IMR-90 (cell line): ENCODE measurements around the gene MMP27. TPM values are rescaled to one million over a fixed set of nuclear protein-coding genes. Genes with fewer than 3 reads are reported as not detected.

Source experiments
- ATAC-seq: fragments of 200-7000 bp; cut with Tn5 transposase; 2 replicates; pipeline ENCODE4 v1.9.1; 2020; ENCODE audit warnings: low read depth, mild to moderate bottlenecking, moderate library complexity
- BruUV-seq: library from RNA; stranded (reverse); fragments of 400-500 nt; replicated peaks from 2 replicates; lab custom pipeline; 2021; lab: Mats Ljungman, UMichigan
- CTCF ChIA-PET: fragments of 300-600 bp; formaldehyde crosslinking; extraction: SDS; loops from one replicate; lab custom pipeline; 2021; ENCODE audit warnings: antibody characterized with exemption; lab: Yijun Ruan, JAX
- POLR2A ChIA-PET: fragments of 300-600 bp; sonication (Branson Sonifier 250); formaldehyde crosslinking; loops from one replicate; lab custom pipeline; 2022; ENCODE audit warnings: antibody characterized with exemption; ENCODE audit not compliant: unreplicated experiment; lab: Charles Lee
- DNase-seq: peaks from one replicate; pipeline ENCODE4 v3.0.0; 2013
- H2AFZ ChIP-seq: replicated peaks from 2 replicates; pipeline ENCODE3; 2013; ENCODE audit warnings: low read length, mild to moderate bottlenecking; ENCODE audit not compliant: poor library complexity
- H2AK5ac ChIP-seq: 2 replicates; pipeline ENCODE4 v1.6.1; 2013; ENCODE audit warnings: low read depth, low read length, inconsistent platforms
- H2AK9ac ChIP-seq: replicated peaks from 2 replicates; pipeline ENCODE3; 2013; ENCODE audit warnings: mild to moderate bottlenecking, low read depth, low read length, moderate library complexity; ENCODE audit not compliant: poor library complexity
- H2BK120ac ChIP-seq: 2 replicates; pipeline ENCODE4 v1.6.1; 2013; ENCODE audit warnings: low read depth, low read length, inconsistent platforms
- H2BK15ac ChIP-seq: 3 replicates; pipeline ENCODE4 v1.6.1; 2013; ENCODE audit warnings: low read depth, low read length, inconsistent platforms
- H2BK20ac ChIP-seq: 2 replicates; pipeline ENCODE4 v1.6.1; 2013; ENCODE audit warnings: low read depth, mild to moderate bottlenecking, inconsistent platforms, low read length, moderate library complexity
- H2BK5ac ChIP-seq: 2 replicates; pipeline ENCODE4 v1.6.1; 2013; ENCODE audit warnings: mild to moderate bottlenecking, low read depth, low read length, inconsistent platforms; ENCODE audit not compliant: poor library complexity, severe bottlenecking
- H3K14ac ChIP-seq: replicated peaks from 2 replicates; pipeline ENCODE4 v1.6.1; 2013; ENCODE audit warnings: low read depth, low read length, inconsistent platforms
- H3K18ac ChIP-seq: 2 replicates; pipeline ENCODE4 v1.6.1; 2013; ENCODE audit warnings: low read depth, low read length, control low read depth
- H3K23ac ChIP-seq: 2 replicates; pipeline ENCODE4 v1.6.1; 2013; ENCODE audit warnings: low read depth, low read length, inconsistent platforms
- H3K27ac ChIP-seq: 2 replicates; pipeline ENCODE4 v1.5.1; 2013; ENCODE audit warnings: mild to moderate bottlenecking, control low read depth, low read length; ENCODE audit not compliant: insufficient read depth
- H3K27me3 ChIP-seq: 2 replicates; pipeline ENCODE4 v1.6.1; 2013; ENCODE audit warnings: low read length; ENCODE audit not compliant: control insufficient read depth, insufficient read depth
- H3K36me3 ChIP-seq: 2 replicates; pipeline ENCODE4 v1.6.1; 2013; ENCODE audit warnings: low read length, mixed read lengths; ENCODE audit not compliant: control insufficient read depth, insufficient read depth
- H3K4ac ChIP-seq: 2 replicates; pipeline ENCODE4 v1.6.1; 2013; ENCODE audit warnings: low read depth, low read length, inconsistent platforms
- H3K4me1 ChIP-seq: 2 replicates; pipeline ENCODE4 v1.6.1; 2013; ENCODE audit warnings: low read length, mixed read lengths; ENCODE audit not compliant: control insufficient read depth, insufficient read depth
- H3K4me2 ChIP-seq: 2 replicates; pipeline ENCODE4 v1.6.1; 2013; ENCODE audit warnings: low read depth, mild to moderate bottlenecking, control low read depth, low read length, moderate library complexity
- H3K4me3 ChIP-seq: 2 replicates; pipeline ENCODE4 v1.5.1; 2013; ENCODE audit warnings: low read depth, mild to moderate bottlenecking, control low read depth, low read length, moderate library complexity; ENCODE audit not compliant: insufficient read depth
- H3K56ac ChIP-seq: 2 replicates; pipeline ENCODE4 v1.6.1; 2013; ENCODE audit warnings: low read length, inconsistent platforms; ENCODE audit not compliant: insufficient read depth; ENCODE audit errors: extremely low read depth
- H3K79me1 ChIP-seq, 2 experiments: 2 replicates each; pipeline ENCODE4 v1.6.1; 2013; ENCODE audit warnings: low read length in 2 of 2, inconsistent platforms in 1 of 2, low read depth in 1 of 2
- H3K9ac ChIP-seq: 2 replicates; pipeline ENCODE4 v1.6.1; 2013; ENCODE audit warnings: low read depth, low read length, control low read depth
- H3K9me1 ChIP-seq: 2 replicates; pipeline ENCODE4 v1.6.1; 2013; ENCODE audit warnings: low read length, inconsistent platforms; ENCODE audit not compliant: insufficient read depth
- H3K9me3 ChIP-seq: 2 replicates; pipeline ENCODE4 v1.6.1; 2013; ENCODE audit warnings: low read length; ENCODE audit not compliant: control insufficient read depth, insufficient read depth
- H4K20me1 ChIP-seq: 2 replicates; pipeline ENCODE4 v1.6.1; 2013; ENCODE audit warnings: low read length, inconsistent platforms; ENCODE audit not compliant: insufficient read depth
- H4K5ac ChIP-seq: 2 replicates; pipeline ENCODE4 v1.6.1; 2013; ENCODE audit warnings: mild to moderate bottlenecking, low read depth, low read length, control low read depth
- H4K8ac ChIP-seq, 2 experiments: 2 replicates each; pipeline ENCODE4 v1.6.1; 2013; ENCODE audit warnings: low read depth in 2 of 2, low read length in 2 of 2, control low read depth in 1 of 2, inconsistent platforms in 1 of 2
- H4K91ac ChIP-seq: 2 replicates; pipeline ENCODE4 v1.6.1; 2013; ENCODE audit warnings: low read depth, low read length, inconsistent platforms; ENCODE audit not compliant: insufficient read depth
- BHLHE40 ChIP-seq: fragments of 150-350 bp; IDR thresholded peaks from 2 replicates; pipeline ENCODE4 v1.6.1; 2016; ENCODE audit warnings: mild to moderate bottlenecking, low read depth, low read length
- CEBPB ChIP-seq: IDR thresholded peaks from 2 replicates; pipeline ENCODE4 v1.6.1; 2012; ENCODE audit warnings: low read depth, low read length, improper control_type of control experiment
- CHD1 ChIP-seq: IDR thresholded peaks from 2 replicates; pipeline ENCODE4 v1.6.1; 2012; ENCODE audit warnings: low read depth, low read length, improper control_type of control experiment
- CTCF ChIP-seq: conservative IDR thresholded peaks from 2 replicates; pipeline ENCODE4 v1.5.1; 2012; ENCODE audit warnings: mild to moderate bottlenecking, low read depth, low read length, improper control_type of control experiment
- ELK1 ChIP-seq: fragments of 150-350 bp; IDR thresholded peaks from 2 replicates; pipeline ENCODE4 v1.6.1; 2016; ENCODE audit warnings: low read depth, mild to moderate bottlenecking, low read length, moderate library complexity, borderline replicate concordance
- MAZ ChIP-seq: IDR thresholded peaks from 2 replicates; pipeline ENCODE4 v1.6.1; 2012; ENCODE audit warnings: low read depth, mild to moderate bottlenecking, low read length, improper control_type of control experiment, moderate library complexity, borderline replicate concordance
- POLR2A ChIP-seq: IDR thresholded peaks from 2 replicates; pipeline ENCODE4 v1.6.1; 2012; ENCODE audit warnings: mild to moderate bottlenecking, low read depth, low read length
- RAD21 ChIP-seq: IDR thresholded peaks from 2 replicates; pipeline ENCODE4 v1.6.1; 2012; ENCODE audit warnings: low read length, improper control_type of control experiment
- RCOR1 ChIP-seq: IDR thresholded peaks from 2 replicates; pipeline ENCODE4 v1.6.1; 2012; ENCODE audit warnings: mild to moderate bottlenecking, low read length, improper control_type of control experiment; ENCODE audit not compliant: insufficient replicate concordance
- RFX5 ChIP-seq: IDR thresholded peaks from 2 replicates; pipeline ENCODE4 v1.8.0; 2012; ENCODE audit warnings: low read depth, mild to moderate bottlenecking, low read length, moderate library complexity
- SMC3 ChIP-seq: fragments of 150-350 bp; IDR thresholded peaks from 2 replicates; pipeline ENCODE4 v1.6.1; 2016; ENCODE audit warnings: low read depth, mild to moderate bottlenecking, antibody characterized with exemption, low read length, moderate library complexity
- WGBS, 2 experiments: methylation state at CpG; one replicate each; pipeline versions ENCODE4 v1.1.5 to v1.1.7; 2013; ENCODE audit warnings: missing lambda C conversion rate in 2 of 2; ENCODE audit not compliant: insufficient read length in 1 of 2; ENCODE audit errors: extremely low coverage in 2 of 2; 5-methylcytosine and 5-hydroxymethylcytosine counted together
- dilution Hi-C: fragments of 300-500 bp; cut with HindIII; formaldehyde crosslinking; loops from one replicate; pipeline ENCODE4 v1.14.3; 2018; ENCODE audit warnings: low sequenced_read_pairs; ENCODE audit not compliant: unreplicated experiment
- in situ Hi-C: fragments of 300-500 bp; cut with MboI; formaldehyde crosslinking; loops from 3 replicates; pipeline ENCODE4 v1.14.3; 2019; ENCODE audit warnings: low sequenced_read_pairs, inconsistent platforms, mixed read lengths
- intact Hi-C: fragments of 100-400 bp; cut with micrococcal nuclease; formaldehyde crosslinking; loops from 2 replicates; pipeline ENCODE4 v1.10.0; 2022
- polyA plus RNA-seq, 3 experiments: library from polyadenylated mRNA; depleted of rRNA; stranded (reverse); fragments of >200 nt; gene quantifications; 2 replicates each; pipeline ENCODE4 v1.2.3, GENCODE V29; 2012; ENCODE audit warnings: low replicate concordance in 1 of 3
- total RNA-seq: library from RNA; depleted of rRNA; stranded (reverse); fragments of >200 nt; gene quantifications from 2 replicates; pipeline ENCODE4 v1.2.3, GENCODE V29; 2012
- TF ChIP-seq, protein P1 (sequence below): fragments of 150-350 bp; IDR thresholded peaks from 2 replicates; pipeline ENCODE4 v1.6.1; 2017; ENCODE audit warnings: mild to moderate bottlenecking, antibody characterized with exemption, low read length, low read depth

Gene MMP27
- total and polyA plus RNA-seq, 2 of the 4 experiments (the other 2 are of a cell fraction), result not detected

GRCh38 chr11:102704841-102705240 is 728 bp downstream of the MMP27 start:
- Histone ChIP-seq H2AFZ (no peak overlapping the region), H3K27ac (no peak overlapping the region), H3K4ac (no peak overlapping the region), H2BK15ac (no peak overlapping the region), H3K9me1 (peaks cover 3% of the 10 kb centered on the region; the same call in 1 of the 2 replicates), H4K20me1 (no peaks in the 10 kb centered on the region), H2BK120ac (no peak overlapping the region), H3K18ac (no peak overlapping the region), H2BK20ac (no peak overlapping the region), H4K91ac (no peak overlapping the region), H3K36me3 (no peaks in the 10 kb centered on the region), H4K5ac (no peak overlapping the region), H2BK5ac (no peak overlapping the region), H3K79me1 (no peaks in the 10 kb centered on the region), H4K8ac (no peak overlapping the region), H2AK5ac (no peak overlapping the region), H3K23ac (no peak overlapping the region), H3K9me3 (no peaks in the 10 kb centered on the region), H3K14ac (no peak overlapping the region), H2AK9ac (no peak overlapping the region), H3K4me3 (no peak overlapping the region), H3K56ac (no peak overlapping the region), H3K4me1 (peaks cover 2% of the 10 kb centered on the region; the same call in 1 of the 2 replicates), H3K4me2 (no peak overlapping the region), H3K9ac (no peak overlapping the region), H3K27me3 (peaks cover 11% of the 10 kb centered on the region)
- POLR2A ChIA-PET, result interaction anchor here (0.6 kb wide), 1 partner anchor 657 kb away, joined by 3 read pairs; no protein-coding TSS in a partner anchor
- dilution Hi-C loops (no loop called here), intact Hi-C loops (no loop called here), in situ Hi-C loops (no loop called here)
- no peak for ATAC-seq
- no peak for DNase-seq
- BruUV-seq, result no TSS peak
- CTCF ChIA-PET, result no interaction called here
- TF ChIP-seq RFX5 (no peak), RAD21 (no peak), BHLHE40 (no peak), SMC3 (no peak), POLR2A (no peak), ELK1 (no peak), MAZ (no peak), CEBPB (no peak), RCOR1 (no peak), CTCF (no peak), CHD1 (no peak)
- TF ChIP-seq, protein P1, sequence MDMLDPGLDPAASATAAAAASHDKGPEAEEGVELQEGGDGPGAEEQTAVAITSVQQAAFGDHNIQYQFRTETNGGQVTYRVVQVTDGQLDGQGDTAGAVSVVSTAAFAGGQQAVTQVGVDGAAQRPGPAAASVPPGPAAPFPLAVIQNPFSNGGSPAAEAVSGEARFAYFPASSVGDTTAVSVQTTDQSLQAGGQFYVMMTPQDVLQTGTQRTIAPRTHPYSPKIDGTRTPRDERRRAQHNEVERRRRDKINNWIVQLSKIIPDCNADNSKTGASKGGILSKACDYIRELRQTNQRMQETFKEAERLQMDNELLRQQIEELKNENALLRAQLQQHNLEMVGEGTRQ, result no peak
- no CpG with 5 or more reads among the region's 3 CpGs for WGBS, 2 experiments
